Right atrium auricular region (tissue), 2 donors: Measurements from ENCODE around the gene SAMD11. TPM values are rescaled to one million over a fixed set of nuclear protein-coding genes. Genes with fewer than 3 reads are reported as not detected.

Source experiments
- DNase-seq: peaks from one replicate; pipeline ENCODE4 v3.0.0-alpha.2; 2019; ENCODE audit warnings: low spot score
- H3K27ac ChIP-seq, 2 donors: fragments of 200-600 bp; sonication (generic); 1 replicate in 1 of 2; 2 replicates in 1 of 2; pipeline ENCODE4 v1.5.1; 2016 to 2019
- H3K27me3 ChIP-seq, 2 donors: fragments of 200-600 bp; sonication (generic); one replicate each; pipeline versions ENCODE4 v1.5.1 to v1.6.0; 2017 to 2019
- H3K36me3 ChIP-seq: fragments of 200-600 bp; sonication (generic); one replicate; pipeline ENCODE4 v1.5.1; 2016
- H3K4me1 ChIP-seq, 2 donors: fragments of 200-600 bp; sonication (generic); one replicate each; pipeline versions ENCODE4 v1.5.1 to v1.6.0; 2017 to 2019
- H3K4me3 ChIP-seq, 2 donors: fragments of 200-600 bp; sonication (generic); 1 replicate in 1 of 2; 2 replicates in 1 of 2; pipeline ENCODE4 v1.5.1; 2017 to 2019; ENCODE audit warnings: mild to moderate bottlenecking in 1 of 2, moderate library complexity in 1 of 2
- H3K9me3 ChIP-seq, 2 donors: fragments of 200-600 bp; sonication (generic); one replicate each; pipeline ENCODE4 v1.5.1; 2019
- total RNA-seq, 2 donors: library from RNA; depleted of rRNA; stranded (reverse); fragments of >200 nt; gene quantifications; one replicate each; pipeline ENCODE4 v1.1.0, GENCODE V29; 2016
- TF ChIP-seq, protein P1 (sequence below), 2 donors: fragments of 200-600 bp; sonication (generic); IDR thresholded peaks; one replicate each; pipeline ENCODE4 v1.5.1; 2019; ENCODE audit warnings: antibody characterized with exemption in 2 of 2

Gene SAMD11
- total RNA-seq, 2 donors from 2014 or later: 2.7 to 6.4 TPM

DNA sequence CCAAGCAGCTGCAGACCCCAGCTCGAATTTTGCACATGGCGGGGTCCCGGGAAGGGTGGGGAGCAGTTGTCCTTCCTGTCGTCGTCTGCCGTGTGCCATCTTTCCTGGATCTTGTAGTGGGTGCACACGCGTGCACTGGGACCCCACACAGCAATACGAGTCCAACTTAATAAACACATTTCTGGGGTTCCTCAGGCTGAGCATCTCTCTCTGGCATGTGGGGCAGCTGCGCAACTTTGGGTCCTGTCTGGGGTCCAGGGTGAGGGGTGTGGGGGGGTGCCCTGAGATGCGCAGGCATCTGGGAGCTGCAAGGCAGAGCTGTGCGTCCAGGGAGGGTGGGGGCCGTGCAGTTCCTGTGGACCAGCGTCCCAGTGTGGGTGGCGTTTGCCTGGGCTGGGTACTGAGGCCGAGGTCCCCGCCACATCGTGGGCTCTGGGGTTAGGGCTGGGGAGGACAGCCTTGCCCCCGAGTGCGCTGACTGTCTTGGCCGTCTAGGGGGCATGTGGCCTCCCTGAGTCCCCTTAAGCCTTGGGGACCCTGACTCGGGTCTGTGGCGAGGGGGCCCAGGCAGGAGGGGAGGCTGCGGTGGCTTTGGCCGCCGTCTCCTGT, 41.9 kb downstream of the SAMD11 start:
- TF ChIP-seq, protein P1, sequence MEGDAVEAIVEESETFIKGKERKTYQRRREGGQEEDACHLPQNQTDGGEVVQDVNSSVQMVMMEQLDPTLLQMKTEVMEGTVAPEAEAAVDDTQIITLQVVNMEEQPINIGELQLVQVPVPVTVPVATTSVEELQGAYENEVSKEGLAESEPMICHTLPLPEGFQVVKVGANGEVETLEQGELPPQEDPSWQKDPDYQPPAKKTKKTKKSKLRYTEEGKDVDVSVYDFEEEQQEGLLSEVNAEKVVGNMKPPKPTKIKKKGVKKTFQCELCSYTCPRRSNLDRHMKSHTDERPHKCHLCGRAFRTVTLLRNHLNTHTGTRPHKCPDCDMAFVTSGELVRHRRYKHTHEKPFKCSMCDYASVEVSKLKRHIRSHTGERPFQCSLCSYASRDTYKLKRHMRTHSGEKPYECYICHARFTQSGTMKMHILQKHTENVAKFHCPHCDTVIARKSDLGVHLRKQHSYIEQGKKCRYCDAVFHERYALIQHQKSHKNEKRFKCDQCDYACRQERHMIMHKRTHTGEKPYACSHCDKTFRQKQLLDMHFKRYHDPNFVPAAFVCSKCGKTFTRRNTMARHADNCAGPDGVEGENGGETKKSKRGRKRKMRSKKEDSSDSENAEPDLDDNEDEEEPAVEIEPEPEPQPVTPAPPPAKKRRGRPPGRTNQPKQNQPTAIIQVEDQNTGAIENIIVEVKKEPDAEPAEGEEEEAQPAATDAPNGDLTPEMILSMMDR (IDR thresholded peaks at IDR 0.05): no peak
- Histone ChIP-seq H3K4me3 (no peak overlapping the region), H3K36me3 (no peaks in the 10 kb centered on the region), H3K27me3 (peaks cover under 1 to 6% of the 10 kb centered on the region in 2 donors), H3K27ac (no peak overlapping the region), H3K9me3 (no peaks in the 10 kb centered on the region), H3K4me1 (peaks cover 0 to 24% of the 10 kb centered on the region in 2 donors)
- no peak for DNase-seq

DNA sequence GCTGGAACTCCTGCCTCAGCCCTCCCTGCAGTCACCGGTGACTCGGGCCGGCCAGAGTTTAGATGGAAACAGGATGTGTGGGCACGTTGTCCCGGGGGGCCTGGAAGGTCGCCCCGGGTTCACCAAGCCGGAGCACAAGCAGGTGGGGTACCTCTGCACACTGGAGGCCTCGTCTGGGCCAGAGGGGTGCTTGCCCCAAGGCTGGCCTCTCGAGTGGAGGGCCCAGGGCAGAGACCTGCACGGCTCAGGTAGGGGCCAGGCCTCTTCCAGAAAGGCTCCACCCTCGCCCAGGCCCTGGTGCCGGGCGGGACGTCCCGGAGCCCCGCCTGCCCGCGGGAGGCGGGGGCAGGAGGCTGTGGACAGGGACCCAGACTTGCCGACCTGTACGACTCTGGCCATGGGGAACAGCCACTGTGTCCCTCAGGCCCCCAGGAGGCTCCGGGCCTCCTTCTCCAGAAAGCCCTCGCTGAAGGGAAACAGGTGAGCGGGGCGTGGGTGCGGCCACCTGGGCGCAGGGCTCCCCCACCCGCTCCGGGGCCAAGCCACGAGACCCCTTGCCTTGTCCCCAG, 42.5 kb downstream of the SAMD11 start, which contains the start of gene PLEKHN1:
Gene PLEKHN1, plus strand, starts transcription at position 348 of the 569 bp plus-strand sequence. Its CDS starts 50 bp downstream, at position 398.
- H3K4me1 ChIP-seq: peaks cover 0 to 22% of the 10 kb centered on the region in 2 donors
- H3K27me3 ChIP-seq: peaks cover 4 to 12% of the 10 kb centered on the region in 2 donors
- DNase-seq: no peak
- no peaks in the 10 kb centered on the region for H3K36me3 ChIP-seq
- TF ChIP-seq, protein P1 (IDR thresholded peaks at IDR 0.05): no peak
- no peaks in the 10 kb centered on the region for H3K9me3 ChIP-seq
- peak within 1 kb of the TSS; percentile 34 to 58 for H3K27ac ChIP-seq
- peak within 1 kb of the TSS; percentile 57 to 59 for H3K4me3 ChIP-seq

- Histone ChIP-seq H3K4me1 (peaks cover 0 to 19% of the 10 kb centered on the region in 2 donors), H3K4me3 (peak overlapping the region; percentile 57 to 59), H3K9me3 (no peaks in the 10 kb centered on the region), H3K27ac (peak overlapping the region; percentile 34 to 58), H3K36me3 (no peaks in the 10 kb centered on the region), H3K27me3 (peaks cover 4 to 14% of the 10 kb centered on the region in 2 donors)
- DNase-seq: peak; percentile 77
- TF ChIP-seq, protein P1 (IDR thresholded peaks at IDR 0.05): no peak
These were observed 43.1 kb downstream of the SAMD11 start for GRCh38 chr1:966704-967300.

- DNase-seq: no peak
- Histone ChIP-seq H3K27ac (no peak overlapping the region), H3K4me3 (no peak overlapping the region), H3K4me1 (peaks cover 0 to 19% of the 10 kb centered on the region in 2 donors), H3K36me3 (no peaks in the 10 kb centered on the region), H3K9me3 (no peaks in the 10 kb centered on the region), H3K27me3 (peaks cover 4 to 14% of the 10 kb centered on the region in 2 donors)
- TF ChIP-seq, protein P1 (IDR thresholded peaks at IDR 0.05): no peak
These were observed 44.0 kb downstream of the SAMD11 start for GRCh38 chr1:967466-968343.

DNA sequence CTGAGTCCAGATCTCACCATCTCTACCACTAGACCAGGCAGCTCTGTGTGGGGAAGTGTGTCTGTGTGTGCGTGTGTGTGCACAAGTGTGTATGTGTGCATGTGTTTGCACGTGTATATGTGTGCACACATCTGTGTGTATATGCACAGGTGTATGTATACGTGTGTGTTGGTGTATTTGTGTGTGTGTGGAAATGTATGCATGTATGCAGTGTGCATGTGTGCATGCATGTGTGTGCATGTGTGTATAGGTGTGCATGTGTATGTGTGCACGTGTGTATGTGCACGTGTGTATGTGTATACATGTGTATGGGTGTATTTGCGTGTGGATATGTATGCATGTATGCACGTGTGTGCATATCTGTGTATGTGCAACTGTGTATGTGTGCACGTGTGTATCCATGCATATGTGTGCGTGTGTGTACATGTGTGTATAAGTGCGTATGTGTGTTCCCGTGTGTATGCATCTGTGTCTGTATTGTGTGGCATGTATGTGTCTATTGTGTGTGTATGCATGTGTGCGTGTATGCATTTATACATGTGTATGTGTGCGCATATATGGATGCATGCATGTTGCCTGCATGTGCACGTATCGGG, 45.6 kb downstream of the SAMD11 start:
- H3K4me1 ChIP-seq: peaks cover 0 to 19% of the 10 kb centered on the region in 2 donors
- TF ChIP-seq, protein P1 (IDR thresholded peaks at IDR 0.05): no peak
- no peaks in the 10 kb centered on the region for H3K9me3 ChIP-seq
- peaks cover 4 to 14% of the 10 kb centered on the region in 2 donors for H3K27me3 ChIP-seq
- no peaks in the 10 kb centered on the region for H3K36me3 ChIP-seq
- no peak for DNase-seq
- no peak overlapping the region for H3K4me3 ChIP-seq
- H3K27ac ChIP-seq: no peak overlapping the region
